Measurements from ENCODE around the gene BARHL1. TPM values are rescaled to one million over a fixed set of nuclear protein-coding genes. Genes with fewer than 3 reads are reported as not detected.

Gene BARHL1
- total RNA-seq, 1 experiment from 2014 or later, result not detected

DNA sequence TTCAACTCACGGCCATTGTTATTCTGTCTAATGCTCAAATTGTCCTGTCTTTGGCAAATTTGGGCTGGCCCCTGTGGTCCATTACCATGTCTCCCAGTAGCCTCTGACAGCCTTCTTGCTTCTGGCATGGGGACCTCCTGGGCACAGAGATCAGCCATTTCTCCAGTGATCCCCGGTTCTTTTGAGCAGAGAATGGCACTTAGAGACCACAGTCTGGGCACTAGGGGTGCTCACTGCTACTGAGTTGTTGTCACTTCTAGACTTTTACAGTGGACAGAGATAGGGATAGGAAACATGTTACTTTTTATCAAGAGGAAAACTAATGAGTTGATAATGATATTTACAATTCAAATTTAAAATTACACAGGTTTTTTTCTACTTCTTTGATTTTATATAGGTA, 47.6 kb upstream of the BARHL1 start:
- Histone ChIP-seq H3K4me2 (ENCODE audit: insufficient read depth, insufficient read length, low read length) (no peak overlapping the region), H4K5ac (ENCODE audit: insufficient read length, low read depth, low read length) (no peak overlapping the region), H3K56ac (ENCODE audit: insufficient read length, low read depth, low read length) (no peak overlapping the region), H3K79me2 (ENCODE audit: insufficient read depth, low read length) (no peaks in the 10 kb centered on the region), H3K14ac (ENCODE audit: insufficient read depth, low read length) (no peak overlapping the region), H2AK5ac (ENCODE audit: insufficient read length, low read length) (no peak overlapping the region), H3K27me3 (ENCODE audit: insufficient read depth, low read length) (no peaks in the 10 kb centered on the region), H2BK5ac (ENCODE audit: insufficient read length, low read length) (no peak overlapping the region), H3K23ac (ENCODE audit: insufficient read length, low read depth, low read length) (no peak overlapping the region), H2AFZ (ENCODE audit: low read length) (no peak overlapping the region), H3K4me1 (ENCODE audit: insufficient read depth, low read length) (no peaks in the 10 kb centered on the region; the same call in 1 of the 2 replicates), H3K79me1 (ENCODE audit: insufficient read depth, low read depth, low read length, poor library complexity, severe bottlenecking) (no peaks in the 10 kb centered on the region), H4K20me1 (ENCODE audit: control insufficient read depth, insufficient read depth, insufficient read length) (no peaks in the 10 kb centered on the region), H2BK20ac (ENCODE audit: low read depth, low read length, poor library complexity, severe bottlenecking) (no peak overlapping the region), H3K4ac (ENCODE audit: low read depth, low read length) (no peak overlapping the region), H3K27ac (ENCODE audit: insufficient read length, low read depth, low read length) (no peak overlapping the region), H3K9ac (ENCODE audit: extremely low read depth, insufficient read length, low read length) (no peak overlapping the region), H3T11ph (ENCODE audit: low read length) (no peak overlapping the region), H3K9me3 (ENCODE audit: control insufficient read depth, low read depth, low read length) (no peaks in the 10 kb centered on the region), H3K18ac (ENCODE audit: insufficient read length, low read depth, low read length) (no peak overlapping the region), H2BK15ac (ENCODE audit: low read depth, low read length) (no peak overlapping the region), H3K23me2 (ENCODE audit: insufficient read length, low read depth, low read length, poor library complexity, severe bottlenecking) (no peaks in the 10 kb centered on the region), H2BK12ac (ENCODE audit: insufficient read length, low read depth, low read length) (no peak overlapping the region), H4K8ac (replicated peaks; ENCODE audit: insufficient read length, low read depth, low read length) (no peak overlapping the region), H4K91ac (ENCODE audit: insufficient read length, low read depth, low read length) (no peak overlapping the region), H2BK120ac (ENCODE audit: low read depth, low read length, poor library complexity, severe bottlenecking) (no peak overlapping the region)
- H3K4me3 Mint-ChIP-seq, result no peak overlapping the region
- H3K4me1 Mint-ChIP-seq, result peaks cover 16 to 17% of the 10 kb centered on the region in 2 experiments
- TF ChIP-seq, protein P1, sequence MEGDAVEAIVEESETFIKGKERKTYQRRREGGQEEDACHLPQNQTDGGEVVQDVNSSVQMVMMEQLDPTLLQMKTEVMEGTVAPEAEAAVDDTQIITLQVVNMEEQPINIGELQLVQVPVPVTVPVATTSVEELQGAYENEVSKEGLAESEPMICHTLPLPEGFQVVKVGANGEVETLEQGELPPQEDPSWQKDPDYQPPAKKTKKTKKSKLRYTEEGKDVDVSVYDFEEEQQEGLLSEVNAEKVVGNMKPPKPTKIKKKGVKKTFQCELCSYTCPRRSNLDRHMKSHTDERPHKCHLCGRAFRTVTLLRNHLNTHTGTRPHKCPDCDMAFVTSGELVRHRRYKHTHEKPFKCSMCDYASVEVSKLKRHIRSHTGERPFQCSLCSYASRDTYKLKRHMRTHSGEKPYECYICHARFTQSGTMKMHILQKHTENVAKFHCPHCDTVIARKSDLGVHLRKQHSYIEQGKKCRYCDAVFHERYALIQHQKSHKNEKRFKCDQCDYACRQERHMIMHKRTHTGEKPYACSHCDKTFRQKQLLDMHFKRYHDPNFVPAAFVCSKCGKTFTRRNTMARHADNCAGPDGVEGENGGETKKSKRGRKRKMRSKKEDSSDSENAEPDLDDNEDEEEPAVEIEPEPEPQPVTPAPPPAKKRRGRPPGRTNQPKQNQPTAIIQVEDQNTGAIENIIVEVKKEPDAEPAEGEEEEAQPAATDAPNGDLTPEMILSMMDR (conservative IDR thresholded peaks at IDR 0.05), result no peak
- H3K9me3 Mint-ChIP-seq, result peaks cover 22 to 30% of the 10 kb centered on the region in 2 experiments
- peaks cover 7 to 11% (median 9%) of the 10 kb centered on the region in 3 experiments; a peak in 6 of 7 replicates for H3K36me3 Mint-ChIP-seq (ENCODE audit: insufficient read depth in 1 of 3, low read depth in 3 of 3)
- DNase-seq, result no peak
- H3K27me3 Mint-ChIP-seq (ENCODE audit: low read depth), result peaks cover 12% of the 10 kb centered on the region
- H3K27ac Mint-ChIP-seq, result no peak overlapping the region
- WGBS (ENCODE audit: extremely low coverage, insufficient read length, low lambda C conversion rate), result no CpG with 5 or more reads among the region's 2 CpGs
